ENCODE data around the gene RBM3.

DNA sequence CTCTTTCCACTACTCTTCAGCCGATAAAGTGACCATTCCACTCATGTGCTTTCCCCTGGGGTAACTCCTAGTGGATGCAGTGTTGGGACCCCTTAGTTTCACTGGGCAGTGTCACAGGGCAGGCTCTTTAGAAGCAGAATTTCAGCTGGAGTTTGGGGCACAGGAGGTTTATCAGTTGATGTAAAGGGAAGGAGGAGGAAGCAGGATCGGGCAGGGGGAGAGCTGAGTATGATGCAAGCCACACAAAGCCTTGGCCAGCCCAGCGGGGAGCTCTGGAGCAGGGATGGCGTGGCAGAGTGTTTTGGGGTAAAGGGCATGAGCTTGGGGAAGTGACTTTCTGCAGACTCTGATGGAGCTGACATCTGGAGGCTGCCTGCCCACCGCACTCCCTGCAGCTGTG, 42.3 kb downstream of the RBM3 start:
- TF ChIP-seq POLR2AphosphoS5 (IDR thresholded peaks at IDR 0.05; ENCODE audit: low read depth, low read length) (no peak), SIN3A (IDR thresholded peaks at IDR 0.05; ENCODE audit: borderline replicate concordance, insufficient read depth, low read length) (no peak), TAF1 (IDR thresholded peaks at IDR 0.05; ENCODE audit: borderline replicate concordance, insufficient read depth, low read length) (no peak)
- TF ChIP-seq, protein P1, sequence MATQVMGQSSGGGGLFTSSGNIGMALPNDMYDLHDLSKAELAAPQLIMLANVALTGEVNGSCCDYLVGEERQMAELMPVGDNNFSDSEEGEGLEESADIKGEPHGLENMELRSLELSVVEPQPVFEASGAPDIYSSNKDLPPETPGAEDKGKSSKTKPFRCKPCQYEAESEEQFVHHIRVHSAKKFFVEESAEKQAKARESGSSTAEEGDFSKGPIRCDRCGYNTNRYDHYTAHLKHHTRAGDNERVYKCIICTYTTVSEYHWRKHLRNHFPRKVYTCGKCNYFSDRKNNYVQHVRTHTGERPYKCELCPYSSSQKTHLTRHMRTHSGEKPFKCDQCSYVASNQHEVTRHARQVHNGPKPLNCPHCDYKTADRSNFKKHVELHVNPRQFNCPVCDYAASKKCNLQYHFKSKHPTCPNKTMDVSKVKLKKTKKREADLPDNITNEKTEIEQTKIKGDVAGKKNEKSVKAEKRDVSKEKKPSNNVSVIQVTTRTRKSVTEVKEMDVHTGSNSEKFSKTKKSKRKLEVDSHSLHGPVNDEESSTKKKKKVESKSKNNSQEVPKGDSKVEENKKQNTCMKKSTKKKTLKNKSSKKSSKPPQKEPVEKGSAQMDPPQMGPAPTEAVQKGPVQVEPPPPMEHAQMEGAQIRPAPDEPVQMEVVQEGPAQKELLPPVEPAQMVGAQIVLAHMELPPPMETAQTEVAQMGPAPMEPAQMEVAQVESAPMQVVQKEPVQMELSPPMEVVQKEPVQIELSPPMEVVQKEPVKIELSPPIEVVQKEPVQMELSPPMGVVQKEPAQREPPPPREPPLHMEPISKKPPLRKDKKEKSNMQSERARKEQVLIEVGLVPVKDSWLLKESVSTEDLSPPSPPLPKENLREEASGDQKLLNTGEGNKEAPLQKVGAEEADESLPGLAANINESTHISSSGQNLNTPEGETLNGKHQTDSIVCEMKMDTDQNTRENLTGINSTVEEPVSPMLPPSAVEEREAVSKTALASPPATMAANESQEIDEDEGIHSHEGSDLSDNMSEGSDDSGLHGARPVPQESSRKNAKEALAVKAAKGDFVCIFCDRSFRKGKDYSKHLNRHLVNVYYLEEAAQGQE (IDR thresholded peaks at IDR 0.05; ENCODE audit: insufficient read depth in 1 of 2, low read depth in 2 of 2, low read length in 2 of 2): no peak

Measured in PFSK-1 (cell line).